DOHH2 (cell line): ENCODE data around the gene APBB3.
A peak's percentile ranks its signal among the peaks of the same experiment; 100 is the strongest.

ENCODE experiments used
- H3F3A ChIP-seq: fragments of 200-600 bp; sonication (generic), shearing (Covaris generic); 2 replicates; pipeline ENCODE4 v1.6.0; 2016; ENCODE audit warnings: antibody characterized with exemption, mild to moderate bottlenecking; ENCODE audit not compliant: control insufficient read depth, insufficient read depth
- H3K27ac ChIP-seq: fragments of 200-600 bp; sonication (generic); 2 replicates; pipeline ENCODE4 v1.5.1; 2014; ENCODE audit warnings: low read depth, mild to moderate bottlenecking, low read length, moderate library complexity
- H3K27me3 ChIP-seq: fragments of 200-600 bp; sonication (generic); 2 replicates; pipeline ENCODE4 v1.6.1; 2014; ENCODE audit warnings: mild to moderate bottlenecking, low read length, mixed read lengths; ENCODE audit not compliant: control insufficient read depth
- H3K36me3 ChIP-seq: fragments of 200-600 bp; sonication (generic); 2 replicates; pipeline ENCODE4 v1.6.1; 2014; ENCODE audit warnings: mild to moderate bottlenecking, low read length, moderate library complexity, mixed read lengths; ENCODE audit not compliant: control insufficient read depth
- H3K4me1 ChIP-seq: fragments of 200-600 bp; sonication (generic); 2 replicates; pipeline ENCODE4 v1.6.1; 2014; ENCODE audit warnings: mild to moderate bottlenecking, low read length, mixed read lengths; ENCODE audit not compliant: control insufficient read depth
- H3K4me2 ChIP-seq: fragments of 200-600 bp; sonication (generic); 2 replicates; pipeline ENCODE4 v1.6.0; 2014; ENCODE audit warnings: mild to moderate bottlenecking, low read length, moderate library complexity
- H3K4me3 ChIP-seq: fragments of 200-600 bp; sonication (generic); 2 replicates; pipeline ENCODE4 v1.5.1; 2014; ENCODE audit warnings: mild to moderate bottlenecking, low read length, mixed read lengths
- H3K79me2 ChIP-seq: fragments of 200-600 bp; sonication (generic); 2 replicates; pipeline ENCODE4 v1.6.1; 2014; ENCODE audit warnings: mild to moderate bottlenecking, low read length, mixed read lengths; ENCODE audit not compliant: control insufficient read depth
- H3K9me2 ChIP-seq: fragments of 200-600 bp; sonication (generic); replicated peaks from 2 replicates; pipeline ENCODE4 v1.6.1; 2014; ENCODE audit warnings: mild to moderate bottlenecking, low read length, mixed read lengths; ENCODE audit not compliant: control insufficient read depth
- H3K9me3 ChIP-seq: fragments of 200-600 bp; sonication (generic); 2 replicates; pipeline ENCODE4 v1.6.1; 2014; ENCODE audit warnings: antibody characterized with exemption, low read length, mixed read lengths; ENCODE audit not compliant: control insufficient read depth, insufficient read depth
- H4K20me1 ChIP-seq: fragments of 200-600 bp; sonication (generic); 2 replicates; pipeline ENCODE4 v1.6.0; 2014; ENCODE audit warnings: low read depth, mild to moderate bottlenecking, antibody characterized with exemption, low read length, moderate library complexity; ENCODE audit not compliant: control insufficient read depth, insufficient read depth
- EZH2phosphoT487 ChIP-seq: fragments of 200-600 bp; sonication (generic); IDR thresholded peaks from 2 replicates; pipeline ENCODE4 v1.6.1; 2017; ENCODE audit warnings: borderline replicate concordance, mild to moderate bottlenecking, antibody characterized with exemption, low read length, moderate library complexity, mixed read lengths
- TF ChIP-seq, protein P1 (sequence below): fragments of 200-600 bp; sonication (generic); IDR thresholded peaks from one replicate; pipeline ENCODE4 v1.5.1; 2014; ENCODE audit warnings: antibody characterized with exemption, mild to moderate bottlenecking, low read depth, low read length; ENCODE audit not compliant: poor library complexity, severe bottlenecking

The APBB3 gene

DNA sequence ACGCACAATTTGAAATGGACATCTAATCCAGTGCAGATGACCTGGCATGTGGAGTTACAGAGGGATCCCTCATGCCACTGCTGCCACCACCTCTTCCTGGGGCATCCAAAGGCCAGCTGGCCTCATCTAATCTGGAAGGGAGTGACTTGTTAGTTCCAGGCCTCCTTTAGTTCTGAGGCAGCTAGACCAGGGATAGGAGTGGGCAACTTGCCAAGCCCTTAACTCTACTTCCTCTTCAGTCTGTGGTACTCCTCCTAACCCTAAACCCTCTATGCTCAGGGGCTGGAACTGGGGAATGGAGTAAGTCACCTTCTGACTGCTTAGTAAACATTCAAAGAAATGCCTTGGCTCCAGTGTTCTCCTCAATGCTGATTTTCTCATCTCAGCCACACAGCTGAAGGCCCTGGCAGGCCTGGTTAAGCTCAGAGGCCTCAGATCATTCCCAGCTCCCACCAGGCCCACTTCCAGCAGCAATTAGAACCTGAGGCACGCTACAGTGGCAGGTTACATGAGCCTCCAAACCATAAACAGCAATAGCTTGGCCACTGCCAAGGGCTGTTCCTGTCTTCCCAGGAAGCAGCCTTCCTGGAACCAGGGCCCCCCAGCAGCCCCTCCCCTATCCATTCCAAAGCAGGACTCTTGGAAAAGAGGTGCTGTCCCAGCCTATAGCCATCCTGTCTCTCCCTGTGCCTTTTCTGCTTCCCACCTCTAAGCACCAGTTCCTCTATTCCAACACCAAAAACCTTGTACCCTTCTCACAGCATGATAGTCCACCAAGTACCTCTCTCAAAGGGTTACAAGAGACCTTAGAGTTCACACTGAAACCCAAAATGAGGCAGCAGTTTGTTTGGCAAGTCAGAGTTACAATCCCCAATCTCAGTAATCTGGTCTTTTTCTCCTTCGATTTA lies 14.9 kb downstream of the APBB3 start:
- Histone ChIP-seq H3K9me2 (no peaks in the 10 kb centered on the region), H3K27ac (no peak overlapping the region), H3K27me3 (no peaks in the 10 kb centered on the region), H4K20me1 (no peaks in the 10 kb centered on the region), H3K9me3 (no peaks in the 10 kb centered on the region), H3K4me2 (no peak overlapping the region), H3F3A (peaks cover 7% of the 10 kb centered on the region), H3K4me1 (peaks cover 46% of the 10 kb centered on the region), H3K79me2 (peaks cover 28% of the 10 kb centered on the region), H3K4me3 (no peak overlapping the region), H3K36me3 (peaks cover 67% of the 10 kb centered on the region)
- TF ChIP-seq EZH2phosphoT487, result no peak
- TF ChIP-seq, protein P1, sequence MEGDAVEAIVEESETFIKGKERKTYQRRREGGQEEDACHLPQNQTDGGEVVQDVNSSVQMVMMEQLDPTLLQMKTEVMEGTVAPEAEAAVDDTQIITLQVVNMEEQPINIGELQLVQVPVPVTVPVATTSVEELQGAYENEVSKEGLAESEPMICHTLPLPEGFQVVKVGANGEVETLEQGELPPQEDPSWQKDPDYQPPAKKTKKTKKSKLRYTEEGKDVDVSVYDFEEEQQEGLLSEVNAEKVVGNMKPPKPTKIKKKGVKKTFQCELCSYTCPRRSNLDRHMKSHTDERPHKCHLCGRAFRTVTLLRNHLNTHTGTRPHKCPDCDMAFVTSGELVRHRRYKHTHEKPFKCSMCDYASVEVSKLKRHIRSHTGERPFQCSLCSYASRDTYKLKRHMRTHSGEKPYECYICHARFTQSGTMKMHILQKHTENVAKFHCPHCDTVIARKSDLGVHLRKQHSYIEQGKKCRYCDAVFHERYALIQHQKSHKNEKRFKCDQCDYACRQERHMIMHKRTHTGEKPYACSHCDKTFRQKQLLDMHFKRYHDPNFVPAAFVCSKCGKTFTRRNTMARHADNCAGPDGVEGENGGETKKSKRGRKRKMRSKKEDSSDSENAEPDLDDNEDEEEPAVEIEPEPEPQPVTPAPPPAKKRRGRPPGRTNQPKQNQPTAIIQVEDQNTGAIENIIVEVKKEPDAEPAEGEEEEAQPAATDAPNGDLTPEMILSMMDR, result no peak

DNA sequence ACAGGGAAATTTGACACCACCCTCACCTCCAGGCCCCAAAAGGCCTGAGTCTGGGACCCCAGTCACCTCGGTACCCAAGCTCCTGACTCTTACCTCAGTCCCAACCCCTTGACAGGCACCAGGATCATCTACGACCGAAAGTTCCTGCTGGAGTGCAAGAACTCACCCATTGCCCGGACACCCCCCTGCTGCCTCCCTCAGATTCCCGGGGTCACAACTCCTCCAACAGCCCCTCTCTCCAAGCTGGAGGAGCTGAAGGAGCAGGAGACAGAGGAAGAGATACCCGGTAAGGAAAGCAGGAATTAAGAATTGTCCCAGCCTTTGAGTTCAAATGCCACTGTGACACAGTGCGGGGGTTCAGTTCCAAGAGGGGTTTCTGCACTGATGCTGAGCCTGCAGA lies 15.6 kb downstream of the APBB3 start:
- no peaks in the 10 kb centered on the region for H4K20me1 ChIP-seq
- no peaks in the 10 kb centered on the region for H3K9me2 ChIP-seq
- H3K27ac ChIP-seq, result peak overlapping the region; percentile 42; the same call in 1 of the 2 replicates
- peaks cover 7% of the 10 kb centered on the region for H3F3A ChIP-seq
- H3K9me3 ChIP-seq, result no peaks in the 10 kb centered on the region
- TF ChIP-seq EZH2phosphoT487, result no peak
- TF ChIP-seq, protein P1, result no peak
- H3K4me3 ChIP-seq, result peak overlapping the region; percentile 80
- peaks cover 63% of the 10 kb centered on the region for H3K36me3 ChIP-seq
- peak overlapping the region; percentile 97; the same call in 1 of the 2 replicates for H3K4me2 ChIP-seq
- no peaks in the 10 kb centered on the region for H3K27me3 ChIP-seq
- peaks cover 21% of the 10 kb centered on the region for H3K79me2 ChIP-seq
- peaks cover 39% of the 10 kb centered on the region for H3K4me1 ChIP-seq

DNA sequence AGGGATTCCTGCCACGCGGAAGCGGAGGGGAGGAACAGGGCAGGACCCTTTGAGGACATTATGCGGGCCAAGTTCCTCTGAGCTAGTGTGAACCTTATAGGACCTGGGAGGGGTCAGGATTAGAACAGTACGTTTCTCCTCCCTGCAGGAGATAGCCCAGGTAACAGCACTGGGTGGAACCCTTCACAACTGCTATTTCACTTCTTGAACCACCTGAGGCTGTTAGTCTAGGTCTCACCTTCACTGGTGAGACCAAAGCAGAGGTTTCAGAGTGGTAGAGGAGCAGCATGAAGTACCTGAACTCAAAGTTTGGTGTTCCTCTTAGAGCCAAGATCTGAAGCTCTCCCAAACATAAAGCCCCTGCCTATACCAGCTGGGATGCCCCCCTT lies 16.1 kb downstream of the APBB3 start:
- H3K4me1 ChIP-seq, result peaks cover 34% of the 10 kb centered on the region
- H3K4me2 ChIP-seq, result peak overlapping the region; percentile 97
- no peaks in the 10 kb centered on the region for H4K20me1 ChIP-seq
- H3K27me3 ChIP-seq, result no peaks in the 10 kb centered on the region
- no peak for TF ChIP-seq EZH2phosphoT487
- TF ChIP-seq, protein P1, result no peak
- H3K27ac ChIP-seq, result peak overlapping the region; percentile 42
- H3K9me2 ChIP-seq, result no peaks in the 10 kb centered on the region
- H3K36me3 ChIP-seq, result peaks cover 59% of the 10 kb centered on the region
- peaks cover 16% of the 10 kb centered on the region for H3K79me2 ChIP-seq
- H3F3A ChIP-seq, result peaks cover 7% of the 10 kb centered on the region
- H3K9me3 ChIP-seq, result no peaks in the 10 kb centered on the region
- H3K4me3 ChIP-seq, result peak overlapping the region; percentile 80
